GM21381 (cell line): ENCODE results near the gene NPB.

ENCODE experiments used
- ATAC-seq: cut with Tn5 transposase; IDR thresholded peaks from one replicate; pipeline ENCODE4 v1.9.1; 2021; ENCODE audit warnings: mild to moderate bottlenecking, moderate library complexity; ENCODE audit not compliant: unreplicated experiment

The NPB gene

DNA sequence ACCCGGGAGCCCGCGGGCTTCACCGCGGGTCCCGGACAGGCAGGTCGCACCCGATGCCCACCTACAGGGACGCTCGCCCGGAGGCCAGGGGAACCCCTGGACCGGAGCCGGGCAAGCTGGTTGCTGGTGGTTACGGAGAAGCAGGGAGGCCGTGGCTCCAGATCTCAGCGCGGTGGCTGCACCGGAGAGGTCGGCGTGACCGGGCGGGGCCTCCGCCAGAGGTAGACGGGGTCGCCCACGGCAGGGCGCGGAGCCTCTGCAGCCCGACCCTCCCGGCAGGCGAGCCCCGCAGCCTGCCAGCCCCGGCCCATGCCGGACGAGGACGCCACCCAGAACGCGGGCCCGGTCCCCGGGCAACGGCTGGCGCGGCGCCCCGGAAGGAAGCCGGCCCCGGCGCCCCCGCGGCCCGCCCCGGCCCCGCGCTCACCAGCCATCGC is 8.8 kb downstream of the NPB start:
- peak; percentile 30 for ATAC-seq

DNA sequence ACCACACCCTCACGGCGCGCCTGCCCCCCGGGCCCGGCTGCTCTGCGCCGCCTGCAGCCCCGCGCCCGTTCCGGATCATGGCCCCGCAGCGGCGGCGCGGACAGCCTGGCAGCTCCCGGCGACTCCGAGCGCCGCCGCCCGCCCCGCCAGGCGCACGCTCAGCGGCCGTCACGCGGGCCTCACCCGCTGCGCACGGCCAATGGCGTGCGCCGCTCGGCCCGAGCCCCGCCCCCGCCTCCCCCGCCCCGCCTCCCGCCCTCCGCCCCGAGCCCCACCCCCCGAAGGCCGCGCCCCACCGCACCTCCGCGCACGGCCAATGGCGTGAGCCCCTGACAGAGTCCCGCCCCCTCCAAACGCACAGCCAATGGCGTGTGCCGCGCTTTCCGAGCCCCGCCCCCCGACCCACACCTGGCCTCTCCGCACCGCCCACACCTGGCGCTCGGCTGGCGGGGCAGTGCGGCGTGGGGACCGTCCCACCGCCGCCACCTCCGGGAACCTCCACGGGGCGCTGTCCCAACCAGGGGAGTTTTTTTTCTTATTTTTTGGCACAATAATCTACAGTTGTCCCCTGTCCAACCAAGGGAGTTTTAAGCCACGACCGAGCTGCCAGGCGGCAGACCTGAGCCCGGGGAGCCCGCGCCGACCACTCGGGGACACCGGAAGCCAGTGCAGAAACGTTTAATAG is 9.4 kb downstream of the NPB start, which contains the start of gene PCYT2:
Gene PCYT2 (minus strand): TSS at position 123 of the 685 bp plus-strand sequence. CDS start 44 bp downstream, at position 79.
- ATAC-seq: peak; percentile 66

DNA sequence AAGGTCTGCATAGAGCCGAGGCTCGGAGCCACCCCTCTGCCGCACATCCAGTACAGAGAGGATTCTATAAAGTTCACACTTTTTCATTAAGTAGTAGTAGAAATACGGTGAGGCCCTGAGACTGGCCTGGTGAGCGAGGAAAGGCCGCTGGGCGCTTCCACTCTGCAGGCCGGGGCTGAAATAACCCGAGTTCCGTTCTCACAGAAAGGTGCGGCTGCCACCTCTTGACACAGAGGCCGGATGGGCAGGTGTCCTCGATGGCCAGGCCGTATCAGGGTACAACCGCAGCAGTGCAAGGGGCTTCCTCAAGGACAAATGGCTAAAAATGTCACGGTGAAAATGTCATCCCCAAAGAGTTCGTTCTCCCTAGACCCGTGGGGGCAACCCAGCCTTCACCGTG is 9.9 kb downstream of the NPB start:
- no peak for ATAC-seq

DNA sequence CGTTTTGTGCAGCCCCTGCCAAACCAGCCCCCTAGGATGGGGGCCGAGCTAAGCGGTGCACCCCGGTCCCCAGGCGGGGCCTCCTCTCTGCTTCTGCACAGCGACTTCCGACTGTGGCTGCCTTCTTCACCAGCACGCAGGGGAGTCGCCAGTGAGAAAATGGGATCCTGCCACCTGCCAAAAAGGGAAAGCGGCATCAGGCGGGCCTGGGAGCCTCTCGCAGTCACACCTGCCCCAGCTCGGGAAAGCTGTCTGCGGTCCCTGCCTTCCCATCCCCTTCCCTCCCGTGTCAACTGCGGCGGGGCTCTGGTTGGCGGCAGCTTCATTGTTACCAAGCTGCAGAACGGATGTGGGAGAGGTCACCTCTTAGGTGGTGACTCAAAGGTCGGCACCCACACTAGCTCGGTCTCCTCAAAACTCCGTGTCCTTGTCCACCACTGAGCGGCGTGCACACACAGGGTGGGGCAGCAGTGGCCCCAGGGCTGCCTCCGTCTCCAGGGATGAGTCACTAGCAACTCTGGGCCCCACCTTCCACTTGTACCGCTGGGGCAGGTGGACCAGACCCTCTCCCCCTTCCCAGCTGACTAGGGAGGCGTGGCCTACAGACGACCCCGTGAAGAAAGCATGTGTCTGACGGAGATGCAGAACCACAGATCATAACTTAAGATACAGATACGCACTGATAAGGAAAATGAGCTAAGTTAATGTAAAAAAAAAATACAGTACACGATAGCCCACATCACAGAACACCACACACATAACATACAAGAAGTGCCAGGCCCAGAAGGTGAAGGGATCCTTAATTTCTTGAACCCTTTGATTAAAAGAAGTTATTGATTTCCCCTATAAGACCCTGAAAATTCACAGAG is 10.6 kb downstream of the NPB start:
- ATAC-seq: no peak

DNA sequence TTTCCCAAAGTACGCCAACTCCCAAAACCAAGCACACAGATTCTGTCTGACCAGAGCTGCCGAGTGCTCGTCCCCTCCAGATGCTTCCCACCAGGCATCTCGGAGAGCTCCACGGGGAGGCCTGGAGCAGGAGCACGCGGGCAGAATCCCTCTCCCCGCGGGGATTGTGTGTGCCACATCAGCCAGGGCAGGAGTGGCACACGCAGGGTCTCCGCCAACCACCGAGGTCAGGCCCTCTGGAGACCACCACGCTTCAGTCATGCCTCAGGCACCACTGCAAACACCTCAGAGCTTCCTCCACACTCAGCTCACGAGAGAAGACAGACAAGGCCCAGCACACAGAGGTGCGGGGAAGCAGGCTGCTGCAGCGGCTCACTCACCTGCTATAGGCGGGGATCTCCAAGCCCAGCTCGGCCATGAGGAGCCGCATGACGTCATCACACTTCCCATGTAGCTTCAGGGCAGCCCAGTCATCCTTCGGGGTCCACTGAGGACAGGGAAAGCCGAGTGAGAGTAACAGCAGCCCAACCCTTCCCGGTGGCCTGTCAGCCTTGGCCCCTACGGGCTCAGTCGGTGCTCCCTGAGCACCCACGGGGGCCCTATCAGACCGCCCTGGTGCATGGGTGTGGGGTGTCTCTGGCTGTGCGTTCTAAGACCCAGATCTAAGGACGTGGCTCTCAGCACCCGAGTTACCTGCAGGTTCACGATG is 11.5 kb downstream of the NPB start:
- no peak for ATAC-seq

DNA sequence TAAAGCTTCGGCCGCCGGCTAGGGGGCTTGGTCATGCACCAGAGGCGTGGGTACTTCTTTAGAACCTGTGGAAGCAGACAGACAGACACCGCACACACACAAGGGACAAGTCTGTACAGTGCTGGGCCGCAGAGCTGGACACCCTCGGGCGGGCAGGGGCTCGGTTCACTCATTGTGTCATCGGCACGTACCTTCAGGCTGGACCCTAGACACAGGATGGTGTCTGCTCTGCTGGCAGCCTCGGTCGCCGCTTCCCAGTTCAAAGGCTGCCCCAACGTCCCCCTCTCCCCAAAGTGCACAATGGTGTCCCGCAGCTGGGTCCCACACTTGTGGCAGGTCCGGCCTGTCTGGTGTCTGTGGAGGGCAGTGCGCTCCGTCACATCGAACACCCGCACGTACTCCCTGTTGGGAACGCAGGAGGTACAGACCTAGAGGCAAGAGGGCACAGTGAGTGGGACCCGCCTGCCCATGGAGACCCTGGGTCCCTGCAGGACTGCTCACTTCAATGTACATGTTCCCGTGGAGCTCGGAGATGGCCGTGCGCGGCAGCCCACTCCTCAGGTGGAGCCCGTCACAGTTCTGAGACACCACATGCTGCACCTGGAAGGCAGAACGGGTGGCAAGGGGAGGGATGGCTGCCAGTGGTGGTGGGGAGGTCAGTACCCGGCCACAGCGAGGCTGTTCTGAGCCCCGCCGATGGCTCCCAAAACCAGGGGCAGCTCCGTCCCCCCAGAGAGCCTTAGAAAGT is 12.2 kb downstream of the NPB start:
- ATAC-seq: no peak

DNA sequence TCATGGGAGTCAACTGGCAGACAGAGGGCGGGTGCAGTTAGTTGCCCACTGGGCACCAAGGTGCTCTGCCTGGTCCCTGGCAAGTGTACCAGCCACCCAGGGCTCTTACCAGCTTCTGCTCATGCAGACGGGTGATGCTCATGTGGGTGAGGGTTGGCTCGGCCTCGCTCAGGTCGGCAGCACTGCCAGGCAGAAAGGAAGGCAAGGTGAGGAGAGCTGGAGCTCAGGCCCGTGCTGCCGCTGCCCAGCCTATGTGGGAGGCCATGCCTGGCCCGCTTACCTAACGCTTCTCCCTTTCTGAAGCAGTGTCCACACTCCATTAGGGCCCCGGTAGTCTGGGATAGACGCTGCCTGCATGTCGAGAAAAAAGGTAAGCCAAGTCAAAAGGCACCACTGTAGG is 13.3 kb downstream of the NPB start:
- ATAC-seq: no peak

DNA sequence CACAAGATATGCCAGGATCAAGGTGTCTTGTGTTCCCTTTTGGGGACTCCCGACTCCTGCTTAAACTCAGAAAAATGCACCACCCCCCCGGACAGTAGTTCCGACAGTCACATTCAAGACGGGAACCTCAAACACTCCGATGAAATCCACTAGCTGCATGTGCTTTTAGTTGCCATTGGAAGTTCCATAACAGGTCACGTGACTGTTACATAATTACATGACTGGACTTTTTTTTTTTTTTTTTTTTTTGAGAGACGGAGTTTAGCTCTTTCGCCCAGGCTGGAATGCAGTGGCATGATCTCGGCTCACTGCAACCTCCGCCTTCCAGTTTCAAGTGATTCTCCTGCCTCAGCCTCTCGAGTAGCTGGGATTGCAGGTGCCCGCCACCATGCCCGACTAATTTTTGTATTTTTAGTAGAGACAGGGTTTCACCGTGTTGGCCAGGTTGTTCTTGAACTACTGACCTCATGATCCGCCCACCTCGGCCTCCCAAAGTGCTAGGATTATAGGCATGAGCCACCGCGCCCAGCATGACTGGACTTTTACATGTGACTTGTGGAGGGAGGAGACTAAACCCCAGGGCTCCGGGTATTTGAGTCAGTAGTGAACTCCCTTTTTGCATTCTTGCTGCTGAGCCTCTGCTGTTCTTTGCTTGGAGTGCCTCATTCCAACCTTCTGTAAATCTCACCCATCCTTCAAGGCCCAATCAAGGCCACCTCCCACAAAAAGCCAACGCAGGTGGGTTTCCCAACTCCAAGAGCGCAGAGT is 14.4 kb downstream of the NPB start:
- no peak for ATAC-seq

DNA sequence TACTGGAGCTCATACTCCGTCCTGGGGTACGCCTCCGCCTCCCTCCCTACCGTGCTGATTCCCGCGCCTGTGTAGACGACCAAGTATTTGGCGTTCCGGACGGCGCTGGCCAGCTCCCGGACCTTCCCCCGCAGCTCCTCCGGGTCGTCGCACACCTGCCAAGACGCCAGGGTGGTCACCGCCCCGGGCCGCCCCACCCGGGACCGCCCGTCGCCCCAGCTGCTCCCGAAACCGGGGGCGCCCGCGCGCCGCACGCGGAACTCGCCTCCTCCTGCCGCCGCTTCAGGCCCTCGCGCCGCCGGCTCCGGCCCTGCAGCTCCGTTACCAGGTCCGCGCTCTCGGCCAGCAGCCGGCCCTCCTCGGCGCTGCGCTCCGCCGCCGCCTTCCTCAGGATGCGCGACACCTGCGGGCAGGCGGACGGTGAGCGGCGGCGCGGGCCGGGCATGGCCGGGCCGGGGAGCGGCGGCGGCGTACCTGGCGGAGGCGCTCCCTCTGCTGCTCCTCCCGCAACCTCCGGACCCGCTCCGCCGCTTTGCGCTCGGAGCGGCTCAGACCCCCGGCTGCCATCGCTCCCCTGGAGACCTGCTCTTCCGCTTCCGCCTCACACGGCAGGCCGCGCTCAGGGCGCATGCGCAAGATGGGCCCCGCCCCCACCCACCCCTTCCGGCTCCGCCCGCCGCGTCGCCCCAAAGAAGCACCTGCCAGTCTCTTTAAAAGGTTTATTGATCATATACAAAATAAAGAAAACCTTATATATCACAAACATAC is 15.7 kb downstream of the NPB start, which contains the start of gene SIRT7:
Gene SIRT7 (minus strand): TSS at position 612 of the 768 bp plus-strand sequence. CDS start 45 bp downstream, at position 567.
- ATAC-seq: peak; percentile 53

DNA sequence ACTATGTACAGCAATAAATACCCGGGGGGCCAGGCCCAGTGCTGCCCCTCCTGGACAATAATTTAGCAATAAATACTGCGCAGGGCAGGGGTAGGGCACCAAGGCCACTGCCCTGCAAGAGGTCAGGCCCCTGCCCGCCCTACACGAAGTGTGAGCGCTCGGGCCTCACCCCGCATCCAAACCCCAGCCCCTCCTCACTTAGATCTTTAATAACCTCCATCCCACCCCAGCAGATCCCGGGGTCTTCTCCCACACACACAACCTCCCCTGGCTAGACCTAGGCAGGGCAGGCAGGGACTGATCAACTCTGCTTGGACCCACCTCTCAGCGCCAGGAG is 16.3 kb downstream of the NPB start:
- peak; percentile 12 for ATAC-seq

DNA sequence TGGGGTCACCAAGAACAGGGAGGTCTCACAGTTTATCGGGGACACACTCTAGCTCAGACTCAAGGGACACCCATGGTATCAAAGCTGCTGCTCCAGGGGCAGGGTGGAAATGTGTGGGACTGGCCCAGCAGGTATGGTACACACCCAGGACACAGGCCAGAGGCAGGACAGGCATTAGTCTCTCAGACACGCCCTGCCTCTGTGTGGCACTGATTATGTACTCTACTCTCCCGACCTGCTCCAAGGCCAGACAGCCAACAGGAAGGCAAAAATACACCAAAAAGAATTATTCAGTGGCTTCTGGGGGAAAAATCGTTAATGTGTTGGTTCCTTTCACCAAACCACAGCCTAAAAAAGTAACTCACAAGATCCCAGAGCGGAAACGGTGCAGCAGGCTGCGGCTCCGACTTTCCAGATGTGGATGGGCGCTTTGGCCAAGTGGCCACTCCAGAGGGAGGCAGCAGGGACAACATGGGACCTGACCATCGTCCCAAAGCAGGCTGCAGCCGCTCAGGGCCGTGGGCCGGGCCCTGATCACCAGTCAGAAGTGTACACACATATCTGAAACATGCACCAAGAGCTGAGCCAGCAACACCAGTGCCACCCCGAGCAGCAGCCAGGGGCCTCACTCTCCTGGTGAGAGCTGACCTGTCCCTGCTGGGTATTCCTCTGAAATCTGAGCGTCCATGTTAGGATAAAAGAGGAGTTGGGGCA is 17.0 kb downstream of the NPB start:
- ATAC-seq: no peak

DNA sequence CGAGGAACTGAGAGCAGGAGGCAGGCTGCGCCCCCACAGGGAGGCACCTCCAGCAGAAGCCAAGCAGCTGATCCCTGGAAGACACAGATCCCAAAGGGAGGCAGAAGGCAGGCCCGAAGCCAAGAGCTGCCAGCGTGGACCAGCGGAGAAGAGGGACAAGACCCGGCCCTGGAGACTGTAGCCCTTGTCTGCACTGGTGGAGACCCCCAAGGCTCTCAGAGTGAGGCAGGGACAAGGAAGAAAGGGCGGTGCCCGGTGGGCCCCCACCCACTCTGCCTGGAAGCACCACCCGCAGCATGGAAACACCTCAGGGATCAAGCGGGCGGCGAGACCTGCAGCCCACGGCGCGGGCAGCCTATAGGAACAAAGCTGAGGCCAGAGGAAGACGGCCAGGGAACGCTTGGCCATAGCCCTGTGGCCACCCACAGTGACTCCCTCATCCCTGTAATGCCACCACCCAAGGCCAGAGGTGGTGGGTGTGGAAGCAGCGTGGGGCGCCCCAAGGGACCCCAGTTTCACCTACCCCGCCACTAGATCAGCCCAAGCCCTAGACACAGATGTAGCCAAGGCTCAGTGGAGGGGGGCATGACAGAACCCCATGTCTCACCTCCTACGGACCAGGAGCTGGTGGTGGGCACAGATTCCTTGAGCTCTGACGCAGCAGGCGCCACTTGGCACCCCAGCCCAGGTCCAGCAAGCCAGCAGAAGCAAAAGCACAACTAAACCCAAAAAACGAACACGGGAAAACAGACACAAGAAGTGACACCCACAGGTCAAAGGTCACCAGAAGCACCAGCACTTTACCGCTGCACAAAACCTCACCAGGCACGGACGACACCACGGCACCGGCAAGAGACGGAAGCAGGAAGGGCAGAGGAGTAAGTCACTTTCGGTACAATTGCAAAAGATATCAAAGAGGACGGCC is 18.8 kb downstream of the NPB start:
- ATAC-seq: no peak

DNA sequence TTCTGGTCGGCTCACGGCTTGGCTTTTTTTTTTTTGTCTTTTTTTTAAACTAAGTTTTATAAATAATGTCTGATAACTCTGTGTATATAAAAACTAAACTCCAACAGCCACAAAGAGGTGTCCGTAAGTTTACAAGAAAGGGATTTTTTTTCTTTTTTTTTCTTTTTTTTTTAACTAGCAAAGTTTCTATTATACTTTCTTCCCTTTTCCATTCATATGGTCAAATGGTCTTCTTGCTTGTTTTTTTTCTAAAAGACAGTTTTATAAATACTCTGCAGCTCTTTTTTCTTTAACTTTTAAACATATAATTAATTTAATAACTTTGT is 19.5 kb downstream of the NPB start:
- ATAC-seq: no peak

DNA sequence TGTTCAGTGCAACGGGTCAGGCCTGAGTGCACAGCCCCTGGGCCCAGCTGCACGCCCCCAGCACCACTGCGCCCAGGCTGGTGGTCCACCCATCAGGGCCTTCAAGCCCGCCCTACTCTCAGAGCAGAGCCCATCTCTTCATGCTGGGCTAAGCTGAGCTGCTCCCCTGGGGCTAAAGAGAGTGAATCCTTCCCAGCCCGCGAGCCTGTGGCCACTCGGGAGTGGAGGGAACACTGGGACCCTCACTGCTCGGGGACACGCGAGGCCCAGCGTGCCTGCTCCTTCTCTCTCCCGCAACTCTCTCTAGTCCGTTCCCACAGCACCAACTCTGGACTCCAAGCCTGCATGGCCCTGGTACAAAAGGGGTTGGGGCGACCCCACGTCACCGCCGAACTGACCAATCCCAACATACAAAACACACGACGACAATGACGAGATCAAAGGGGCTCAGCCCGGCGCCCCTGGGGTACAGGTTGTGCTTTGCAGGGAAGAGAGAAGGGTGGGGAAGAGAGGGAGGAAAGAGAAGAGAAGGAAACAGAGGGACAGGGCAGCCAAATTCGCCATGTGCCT is 20.0 kb downstream of the NPB start:
- ATAC-seq: no peak

DNA sequence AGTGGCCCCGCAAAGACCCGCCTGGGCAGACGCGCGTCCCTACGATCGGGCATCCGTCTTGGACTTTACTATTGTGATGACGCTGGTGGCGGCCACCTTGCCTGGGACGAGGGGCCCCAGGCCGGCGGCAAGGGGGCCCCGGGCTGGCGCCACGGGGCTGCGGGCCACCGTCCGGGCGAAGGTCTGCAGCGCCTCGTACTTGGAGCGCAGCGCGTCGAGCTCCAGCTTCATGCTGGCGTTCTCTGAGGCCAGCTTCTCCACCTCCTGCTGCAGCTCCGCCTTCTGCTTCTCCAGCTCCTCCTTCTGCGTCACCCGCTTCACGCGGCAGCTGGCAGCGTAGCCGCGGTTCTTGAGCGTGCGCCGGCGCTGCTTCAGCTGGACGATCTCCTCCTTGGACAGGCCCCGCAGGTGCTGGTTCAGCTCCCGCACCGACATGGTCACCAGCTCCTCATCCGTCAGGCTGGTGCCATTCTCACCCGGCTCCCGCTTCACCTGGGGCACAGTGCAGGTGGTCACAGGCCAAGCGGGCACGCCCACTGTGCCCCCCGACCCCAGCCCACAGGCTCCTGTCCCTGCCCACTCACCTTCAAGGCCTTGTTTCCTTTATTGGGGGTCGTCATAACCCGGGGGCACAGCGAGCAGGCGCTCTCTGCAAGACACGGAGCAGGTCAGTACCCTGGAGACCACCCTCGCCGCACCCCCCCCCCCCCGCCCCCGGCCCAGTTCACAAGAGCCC is 20.7 kb downstream of the NPB start:
- no peak for ATAC-seq

DNA sequence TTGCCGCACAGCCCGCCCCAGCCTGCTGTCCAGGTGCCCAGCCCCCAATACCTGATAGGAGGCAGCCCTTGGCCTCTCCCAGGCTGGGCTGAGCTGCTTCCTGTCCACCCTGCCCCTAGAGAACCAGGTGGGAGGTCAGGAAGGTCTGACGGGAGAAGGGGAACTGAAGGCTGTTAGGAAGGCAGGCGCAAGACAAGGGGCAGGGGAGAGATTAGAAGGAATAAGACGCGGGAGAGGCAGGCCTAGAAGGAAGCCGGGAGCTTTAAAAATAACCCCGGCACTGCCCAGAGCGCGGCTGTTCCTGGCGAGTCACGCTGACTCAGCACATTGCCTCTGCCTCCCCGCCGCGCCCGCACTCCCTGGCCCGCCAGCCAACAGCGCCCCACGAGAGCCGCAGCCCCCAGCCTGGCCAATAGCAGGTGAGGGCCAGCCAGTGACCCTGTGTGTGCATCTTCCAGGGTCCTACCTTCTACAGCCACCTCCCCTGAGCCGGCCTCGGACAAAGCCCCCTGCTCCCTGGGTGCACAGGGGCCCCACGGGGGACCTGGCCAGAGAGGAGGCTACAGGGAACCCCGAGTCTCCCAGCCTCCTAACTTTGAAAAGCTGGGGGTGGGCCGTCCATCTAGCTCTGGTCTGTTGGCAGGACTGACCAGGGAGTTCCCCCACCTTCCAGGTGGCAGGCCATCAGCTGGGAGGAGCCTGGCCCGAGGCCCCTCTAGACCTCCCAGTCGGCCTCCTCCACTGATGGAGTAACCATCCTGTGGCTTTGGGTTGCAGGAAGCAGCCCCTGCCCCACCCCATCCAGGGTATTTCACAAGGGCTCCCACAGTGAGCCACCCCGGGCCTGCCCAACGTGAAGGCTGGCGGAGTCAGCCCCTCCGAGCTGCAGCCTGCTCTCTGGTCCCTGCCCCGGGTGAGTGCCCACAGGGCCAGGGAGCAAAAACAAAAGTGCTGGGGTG is 21.5 kb downstream of the NPB start:
- ATAC-seq: no peak
